Body of pancreas (tissue), 4 donors: ENCODE results near the gene MKI67.

Experiments
- POLR2A ChIP-seq, 3 donors: fragments of 450-650 bp; IDR thresholded peaks; one replicate each; pipeline ENCODE4 v1.6.1; 2016; ENCODE audit warnings: antibody characterized with exemption in 3 of 3, mild to moderate bottlenecking in 2 of 3
- TF ChIP-seq, protein P1 (sequence below), 7 experiments: fragments of 450-650 bp in 4 of 7; fragments of 200-600 bp in 3 of 7; sonication (generic) in 3 of 7; IDR thresholded peaks; one replicate each; pipeline ENCODE4 v1.5.1; 2016 to 2019; ENCODE audit warnings: antibody characterized with exemption in 7 of 7

DNA sequence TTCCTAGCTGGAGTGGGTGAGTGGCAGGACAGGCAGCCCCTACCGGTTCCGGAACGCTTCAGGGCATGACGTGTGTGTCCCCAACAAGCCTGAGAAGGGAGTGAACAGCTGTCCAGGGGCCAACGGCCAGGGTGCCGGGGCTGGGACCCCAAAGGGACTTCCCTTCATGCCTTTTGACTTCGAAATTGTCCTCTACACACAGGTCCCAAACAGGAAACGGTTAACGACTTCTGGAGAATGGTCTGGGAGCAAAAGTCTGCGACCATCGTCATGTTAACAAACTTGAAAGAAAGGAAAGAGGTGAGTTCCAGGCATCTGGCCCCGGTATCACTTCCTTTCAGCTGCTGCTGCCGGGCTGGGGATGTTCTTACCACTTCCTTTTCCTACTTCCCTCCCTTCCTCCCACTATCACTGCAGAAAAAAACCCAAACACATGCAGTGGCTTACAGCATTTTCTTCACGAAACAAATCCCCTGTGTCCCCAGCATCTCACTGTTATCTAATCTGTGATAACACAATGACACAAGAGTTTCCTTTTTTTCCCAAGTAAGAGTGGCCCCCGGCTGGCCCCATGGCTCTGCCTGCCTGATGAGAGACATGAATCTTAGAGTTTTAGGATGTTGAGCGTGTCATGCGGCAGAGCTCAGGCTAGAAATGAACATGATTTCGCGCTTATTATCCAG, 63.2 kb downstream of the MKI67 start:
- TF ChIP-seq, protein P1, sequence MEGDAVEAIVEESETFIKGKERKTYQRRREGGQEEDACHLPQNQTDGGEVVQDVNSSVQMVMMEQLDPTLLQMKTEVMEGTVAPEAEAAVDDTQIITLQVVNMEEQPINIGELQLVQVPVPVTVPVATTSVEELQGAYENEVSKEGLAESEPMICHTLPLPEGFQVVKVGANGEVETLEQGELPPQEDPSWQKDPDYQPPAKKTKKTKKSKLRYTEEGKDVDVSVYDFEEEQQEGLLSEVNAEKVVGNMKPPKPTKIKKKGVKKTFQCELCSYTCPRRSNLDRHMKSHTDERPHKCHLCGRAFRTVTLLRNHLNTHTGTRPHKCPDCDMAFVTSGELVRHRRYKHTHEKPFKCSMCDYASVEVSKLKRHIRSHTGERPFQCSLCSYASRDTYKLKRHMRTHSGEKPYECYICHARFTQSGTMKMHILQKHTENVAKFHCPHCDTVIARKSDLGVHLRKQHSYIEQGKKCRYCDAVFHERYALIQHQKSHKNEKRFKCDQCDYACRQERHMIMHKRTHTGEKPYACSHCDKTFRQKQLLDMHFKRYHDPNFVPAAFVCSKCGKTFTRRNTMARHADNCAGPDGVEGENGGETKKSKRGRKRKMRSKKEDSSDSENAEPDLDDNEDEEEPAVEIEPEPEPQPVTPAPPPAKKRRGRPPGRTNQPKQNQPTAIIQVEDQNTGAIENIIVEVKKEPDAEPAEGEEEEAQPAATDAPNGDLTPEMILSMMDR (IDR thresholded peaks at IDR 0.05): no peak
- TF ChIP-seq POLR2A (IDR thresholded peaks at IDR 0.05): no peak
